Caco-2 (cell line): ENCODE measurements around the gene VPS13D. TPM values are rescaled to one million over a fixed set of nuclear protein-coding genes. Genes with fewer than 3 reads are reported as not detected.

ENCODE experiments used
- BruUV-seq: library from RNA; stranded (reverse); fragments of 400-500 nt; replicated peaks from 2 replicates; lab custom pipeline; 2021; lab: Mats Ljungman, UMichigan
- CTCF ChIA-PET: fragments of 300-600 bp; sonication (Branson Sonifier 250); formaldehyde crosslinking; loops from one replicate; lab custom pipeline; 2022; ENCODE audit warnings: antibody characterized with exemption; lab: Charles Lee
- POLR2A ChIA-PET: fragments of 300-600 bp; sonication (Branson Sonifier 250); formaldehyde crosslinking; loops from one replicate; lab custom pipeline; 2022; ENCODE audit warnings: antibody characterized with exemption; lab: Charles Lee
- DNase-seq, 2 experiments: peaks; one replicate each; pipeline versions ENCODE4 v3.0.0 to v3.0.0-alpha.2; 2020 to 2022
- H3K27me3 ChIP-seq: replicated peaks from 2 replicates; pipeline ENCODE4 v1.6.0; 2011; ENCODE audit warnings: low read length; ENCODE audit not compliant: control insufficient read depth, insufficient read depth
- H3K36me3 ChIP-seq: 2 replicates; pipeline ENCODE4 v1.5.1; 2011; ENCODE audit warnings: low read length; ENCODE audit not compliant: control insufficient read depth, insufficient read depth
- H3K4me1 ChIP-seq: fragments of 250-450 bp; sonication (Bioruptor Pico); 2 replicates; pipeline ENCODE4 v1.5.1; 2020; ENCODE audit warnings: mild to moderate bottlenecking
- H3K4me3 ChIP-seq: 2 replicates; pipeline ENCODE4 v1.5.1; 2011; ENCODE audit warnings: low read depth, mild to moderate bottlenecking, control low read depth, low read length
- H3K9me3 ChIP-seq: fragments of 250-450 bp; sonication (Bioruptor Pico); 2 replicates; pipeline ENCODE4 v1.5.1; 2020; ENCODE audit warnings: mild to moderate bottlenecking, moderate library complexity
- H3K27ac Mint-ChIP-seq: one replicate; pipeline ENCODE4 v1.8.0; 2022; ENCODE audit warnings: mixed read lengths; ENCODE audit not compliant: unreplicated experiment
- H3K27me3 Mint-ChIP-seq: one replicate; pipeline ENCODE4 v1.8.0; 2022; ENCODE audit warnings: mixed read lengths; ENCODE audit not compliant: insufficient read depth, unreplicated experiment
- H3K36me3 Mint-ChIP-seq: one replicate; pipeline ENCODE4 v1.8.0; 2022; ENCODE audit warnings: mild to moderate bottlenecking, mixed read lengths; ENCODE audit not compliant: insufficient read depth, unreplicated experiment
- H3K4me1 Mint-ChIP-seq: one replicate; pipeline ENCODE4 v1.8.0; 2022; ENCODE audit warnings: low read depth, mixed read lengths; ENCODE audit not compliant: unreplicated experiment
- H3K4me3 Mint-ChIP-seq: one replicate; pipeline ENCODE4 v1.8.0; 2022; ENCODE audit warnings: mild to moderate bottlenecking, moderate library complexity, mixed read lengths; ENCODE audit not compliant: unreplicated experiment
- H3K9me3 Mint-ChIP-seq: one replicate; pipeline ENCODE4 v1.8.0; 2022; ENCODE audit warnings: mixed read lengths; ENCODE audit not compliant: unreplicated experiment
- intact Hi-C: fragments of 100-400 bp; cut with micrococcal nuclease; formaldehyde crosslinking; loops from one replicate; pipeline ENCODE4 v1.10.0; 2022; ENCODE audit not compliant: unreplicated experiment
- total RNA-seq: library from RNA; stranded (reverse); gene quantifications from 2 replicates; pipeline ENCODE4 v1.2.3, GENCODE V29; 2022
- TF ChIP-seq, protein P1 (sequence below), 2 experiments: fragments of 200-600 bp in 1 of 2; IDR thresholded peaks; 1 replicate in 1 of 2; 2 replicates in 1 of 2; pipeline versions ENCODE4 v1.5.1 to v1.8.0; 2011 to 2022; ENCODE audit warnings: antibody characterized with exemption in 1 of 2, control low read depth in 1 of 2, inconsistent platforms in 1 of 2, low read depth in 1 of 2, low read length in 1 of 2, mild to moderate bottlenecking in 1 of 2, moderate library complexity in 1 of 2; ENCODE audit not compliant: insufficient read depth in 1 of 2, severe bottlenecking in 1 of 2, unreplicated experiment in 1 of 2

VPS13D gene
- total RNA-seq, 1 experiment from 2014 or later = 25.6 TPM

DNA sequence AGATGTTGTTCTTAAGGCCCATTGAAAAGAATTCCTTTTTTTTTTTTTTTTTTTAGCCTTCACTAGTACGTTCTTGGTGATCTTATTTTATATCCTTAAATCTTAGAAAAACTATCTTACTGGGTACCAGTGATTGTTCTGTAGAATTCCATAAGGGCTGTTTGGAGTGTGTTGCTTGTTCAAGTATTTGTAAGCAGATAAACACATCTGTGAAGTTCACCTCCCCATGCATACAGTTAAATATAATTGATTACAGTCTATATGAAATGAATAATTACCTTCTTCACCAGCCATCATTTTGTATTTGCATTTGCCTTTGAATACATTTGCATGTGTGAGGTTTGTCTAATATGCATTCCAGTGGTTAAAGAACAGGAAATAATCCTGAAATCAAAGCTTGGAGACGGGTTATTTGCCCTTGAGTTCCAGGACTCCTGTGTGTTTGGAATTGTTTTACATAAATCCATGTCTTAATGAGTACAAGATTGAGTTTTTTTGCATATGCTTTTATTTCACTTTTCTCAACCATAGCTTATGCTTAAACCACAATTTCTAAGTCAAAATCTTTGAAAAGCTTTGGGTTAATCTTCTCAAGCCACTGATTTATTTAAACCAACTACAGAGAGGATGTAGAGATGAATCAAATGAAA, 73.1 kb downstream of the VPS13D start:
- Histone ChIP-seq H3K4me1 (no peaks in the 10 kb centered on the region), H3K4me3 (no peak overlapping the region), H3K36me3 (peaks cover 2% of the 10 kb centered on the region; the same call in 1 of the 2 replicates), H3K9me3 (no peaks in the 10 kb centered on the region; the same call in 1 of the 2 replicates), H3K27me3 (no peaks in the 10 kb centered on the region)
- Mint-ChIP-seq H3K27ac (no peak overlapping the region), H3K36me3 (peaks cover 44% of the 10 kb centered on the region), H3K9me3 (no peaks in the 10 kb centered on the region), H3K27me3 (no peaks in the 10 kb centered on the region), H3K4me3 (no peak overlapping the region), H3K4me1 (peaks cover 6% of the 10 kb centered on the region)
- BruUV-seq = no TSS peak
- POLR2A ChIA-PET = no interaction called here
- intact Hi-C loops = no loop called here
- DNase-seq = no peak
- CTCF ChIA-PET = no interaction called here
- TF ChIP-seq, protein P1, sequence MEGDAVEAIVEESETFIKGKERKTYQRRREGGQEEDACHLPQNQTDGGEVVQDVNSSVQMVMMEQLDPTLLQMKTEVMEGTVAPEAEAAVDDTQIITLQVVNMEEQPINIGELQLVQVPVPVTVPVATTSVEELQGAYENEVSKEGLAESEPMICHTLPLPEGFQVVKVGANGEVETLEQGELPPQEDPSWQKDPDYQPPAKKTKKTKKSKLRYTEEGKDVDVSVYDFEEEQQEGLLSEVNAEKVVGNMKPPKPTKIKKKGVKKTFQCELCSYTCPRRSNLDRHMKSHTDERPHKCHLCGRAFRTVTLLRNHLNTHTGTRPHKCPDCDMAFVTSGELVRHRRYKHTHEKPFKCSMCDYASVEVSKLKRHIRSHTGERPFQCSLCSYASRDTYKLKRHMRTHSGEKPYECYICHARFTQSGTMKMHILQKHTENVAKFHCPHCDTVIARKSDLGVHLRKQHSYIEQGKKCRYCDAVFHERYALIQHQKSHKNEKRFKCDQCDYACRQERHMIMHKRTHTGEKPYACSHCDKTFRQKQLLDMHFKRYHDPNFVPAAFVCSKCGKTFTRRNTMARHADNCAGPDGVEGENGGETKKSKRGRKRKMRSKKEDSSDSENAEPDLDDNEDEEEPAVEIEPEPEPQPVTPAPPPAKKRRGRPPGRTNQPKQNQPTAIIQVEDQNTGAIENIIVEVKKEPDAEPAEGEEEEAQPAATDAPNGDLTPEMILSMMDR (IDR thresholded peaks at IDR 0.05; ENCODE audit: insufficient read depth in 1 of 2, low read depth in 1 of 2, low read length in 1 of 2, severe bottlenecking in 1 of 2, unreplicated experiment in 1 of 2) = no peak

DNA sequence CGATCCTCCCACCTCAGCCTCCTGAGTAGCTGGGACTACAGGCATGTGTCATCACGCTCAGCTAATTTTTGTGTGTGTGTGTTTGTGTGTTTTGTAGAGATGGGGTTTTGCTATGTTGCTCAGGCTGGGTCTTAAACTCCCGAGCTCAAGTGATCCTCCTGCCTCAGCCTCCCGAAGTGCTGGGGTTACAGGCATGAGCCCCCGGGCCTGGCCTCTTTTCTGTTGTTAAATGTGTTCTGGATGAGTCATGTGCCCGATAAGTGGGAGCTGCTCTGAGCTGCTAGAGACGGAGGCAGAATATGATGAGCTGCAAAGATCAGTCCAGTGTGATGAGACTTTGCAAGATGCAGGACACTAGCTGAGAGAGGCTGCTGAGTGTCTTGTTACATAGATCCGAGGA, 75.5 kb downstream of the VPS13D start:
- H3K36me3 ChIP-seq = peaks cover 2% of the 10 kb centered on the region; the same call in 1 of the 2 replicates
- intact Hi-C loops = no loop called here
- no peak overlapping the region for H3K4me3 Mint-ChIP-seq

DNA sequence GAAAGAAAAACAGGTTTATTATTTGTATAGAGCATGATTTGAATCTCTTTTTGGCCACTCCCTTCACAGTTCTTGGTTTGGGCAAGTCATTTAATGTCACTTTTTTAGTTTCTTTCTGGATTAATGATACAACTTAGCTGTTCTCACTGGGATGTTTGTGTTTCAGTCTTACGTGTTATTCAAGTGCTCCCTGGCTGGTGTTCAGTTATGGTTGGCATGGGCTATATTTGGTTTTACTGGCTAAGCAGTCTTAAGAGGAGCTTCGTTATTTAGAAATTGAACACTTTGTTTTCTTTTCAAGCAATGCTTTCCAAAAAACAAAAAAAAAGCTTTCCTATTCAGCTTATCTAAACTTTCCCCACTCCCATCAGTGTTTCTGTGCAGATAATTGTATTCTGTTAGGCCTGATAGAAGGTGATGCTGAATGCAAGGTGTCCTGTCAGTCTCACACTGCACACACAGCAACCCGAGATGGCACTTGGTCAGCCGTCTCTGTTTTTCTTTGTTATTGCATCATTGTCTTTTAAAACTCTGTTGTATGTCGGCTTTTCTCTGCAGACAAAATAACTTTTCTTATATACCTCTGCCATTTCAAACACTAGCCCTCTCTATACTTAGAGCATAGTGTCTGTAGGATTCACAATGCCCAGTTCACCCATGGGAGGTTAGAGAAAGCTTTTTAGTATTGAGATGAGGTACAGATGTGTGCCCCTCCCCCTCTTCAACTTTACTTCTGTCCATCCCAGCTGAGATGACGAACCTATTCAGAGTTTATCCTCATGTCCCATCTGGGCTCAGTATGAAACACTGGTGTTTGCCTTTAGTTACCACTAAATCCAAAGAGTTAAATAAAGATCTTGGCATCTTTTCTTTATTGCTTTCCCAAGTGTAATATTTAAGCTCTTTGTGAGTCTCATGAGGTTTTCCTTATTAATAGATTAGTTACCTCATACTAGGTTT, 80.2 kb downstream of the VPS13D start:
- Mint-ChIP-seq H3K4me3 (no peak overlapping the region), H3K4me1 (no peaks in the 10 kb centered on the region), H3K9me3 (no peaks in the 10 kb centered on the region), H3K27me3 (no peaks in the 10 kb centered on the region), H3K36me3 (peaks cover 47% of the 10 kb centered on the region), H3K27ac (no peak overlapping the region)
- Histone ChIP-seq H3K4me1 (no peaks in the 10 kb centered on the region), H3K4me3 (no peak overlapping the region), H3K9me3 (no peaks in the 10 kb centered on the region; the same call in 1 of the 2 replicates), H3K27me3 (no peaks in the 10 kb centered on the region), H3K36me3 (peaks cover 2% of the 10 kb centered on the region; the same call in 1 of the 2 replicates)
- POLR2A ChIA-PET = no interaction called here
- TF ChIP-seq, protein P1 (IDR thresholded peaks at IDR 0.05; ENCODE audit: insufficient read depth in 1 of 2, low read depth in 1 of 2, low read length in 1 of 2, severe bottlenecking in 1 of 2, unreplicated experiment in 1 of 2) = no peak
- CTCF ChIA-PET = interaction anchor here (0.7 kb wide), 1 partner anchor 186 kb away, joined by 3 read pairs; no protein-coding TSS in a partner anchor
- intact Hi-C loops = no loop called here
- DNase-seq = no peak
- no TSS peak for BruUV-seq

More for the DNA sequence above, 75.5 kb downstream of the VPS13D start:
- no peaks in the 10 kb centered on the region for H3K27me3 Mint-ChIP-seq
- DNase-seq = no peak
- H3K27ac Mint-ChIP-seq = no peak overlapping the region
- ChIA-PET POLR2A (no interaction called here), CTCF (no interaction called here)
- TF ChIP-seq, protein P1 (IDR thresholded peaks at IDR 0.05; ENCODE audit: insufficient read depth in 1 of 2, low read depth in 1 of 2, low read length in 1 of 2, severe bottlenecking in 1 of 2, unreplicated experiment in 1 of 2) = no peak
- Histone ChIP-seq H3K4me1 (no peaks in the 10 kb centered on the region), H3K9me3 (no peaks in the 10 kb centered on the region; the same call in 1 of the 2 replicates), H3K27me3 (no peaks in the 10 kb centered on the region), H3K4me3 (no peak overlapping the region)
- peaks cover 54% of the 10 kb centered on the region for H3K36me3 Mint-ChIP-seq
- no peaks in the 10 kb centered on the region for H3K4me1 Mint-ChIP-seq
- BruUV-seq = no TSS peak
- no peaks in the 10 kb centered on the region for H3K9me3 Mint-ChIP-seq
